Measurements from ENCODE around the gene SATB2.

DNA sequence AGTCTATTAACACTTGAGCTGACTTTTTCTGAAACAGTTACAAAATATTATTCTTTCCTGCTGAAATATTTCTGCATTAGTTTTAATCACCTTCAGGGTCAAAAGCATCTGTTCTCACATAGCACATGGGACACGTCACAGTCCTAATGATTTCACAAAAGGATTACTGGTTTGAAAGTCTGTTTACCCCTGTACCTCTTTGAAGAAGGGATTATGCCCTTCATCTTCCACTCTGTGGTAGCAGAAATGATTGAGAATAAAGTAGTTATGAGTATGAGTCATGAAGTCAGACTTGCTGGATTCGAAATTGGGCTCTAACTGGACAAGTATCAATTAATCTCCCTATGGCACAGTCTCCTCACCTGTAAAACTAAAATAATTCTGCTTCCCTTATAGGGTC, 121.2 kb downstream of the SATB2 start:
- no peak for TF ChIP-seq OSR1 (CRISPR knock-in tag; IDR thresholded peaks at IDR 0.05)
- no peak for TF ChIP-seq ZFP30 (CRISPR knock-in tag; IDR thresholded peaks at IDR 0.05)
- TF ChIP-seq GLIS3 (CRISPR knock-in tag; IDR thresholded peaks at IDR 0.05): no peak
- TF ChIP-seq ZNF70 (CRISPR knock-in tag; IDR thresholded peaks at IDR 0.05): no peak
- TF ChIP-seq, protein P1, sequence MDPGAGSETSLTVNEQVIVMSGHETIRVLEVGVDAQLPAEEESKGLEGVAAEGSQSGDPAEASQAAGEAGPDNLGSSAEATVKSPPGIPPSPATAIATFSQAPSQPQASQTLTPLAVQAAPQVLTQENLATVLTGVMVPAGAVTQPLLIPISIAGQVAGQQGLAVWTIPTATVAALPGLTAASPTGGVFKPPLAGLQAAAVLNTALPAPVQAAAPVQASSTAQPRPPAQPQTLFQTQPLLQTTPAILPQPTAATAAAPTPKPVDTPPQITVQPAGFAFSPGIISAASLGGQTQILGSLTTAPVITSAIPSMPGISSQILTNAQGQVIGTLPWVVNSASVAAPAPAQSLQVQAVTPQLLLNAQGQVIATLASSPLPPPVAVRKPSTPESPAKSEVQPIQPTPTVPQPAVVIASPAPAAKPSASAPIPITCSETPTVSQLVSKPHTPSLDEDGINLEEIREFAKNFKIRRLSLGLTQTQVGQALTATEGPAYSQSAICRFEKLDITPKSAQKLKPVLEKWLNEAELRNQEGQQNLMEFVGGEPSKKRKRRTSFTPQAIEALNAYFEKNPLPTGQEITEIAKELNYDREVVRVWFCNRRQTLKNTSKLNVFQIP (CRISPR knock-in tag; IDR thresholded peaks at IDR 0.05; ENCODE audit: borderline replicate concordance, low read depth): no peak
- TF ChIP-seq, protein P2, sequence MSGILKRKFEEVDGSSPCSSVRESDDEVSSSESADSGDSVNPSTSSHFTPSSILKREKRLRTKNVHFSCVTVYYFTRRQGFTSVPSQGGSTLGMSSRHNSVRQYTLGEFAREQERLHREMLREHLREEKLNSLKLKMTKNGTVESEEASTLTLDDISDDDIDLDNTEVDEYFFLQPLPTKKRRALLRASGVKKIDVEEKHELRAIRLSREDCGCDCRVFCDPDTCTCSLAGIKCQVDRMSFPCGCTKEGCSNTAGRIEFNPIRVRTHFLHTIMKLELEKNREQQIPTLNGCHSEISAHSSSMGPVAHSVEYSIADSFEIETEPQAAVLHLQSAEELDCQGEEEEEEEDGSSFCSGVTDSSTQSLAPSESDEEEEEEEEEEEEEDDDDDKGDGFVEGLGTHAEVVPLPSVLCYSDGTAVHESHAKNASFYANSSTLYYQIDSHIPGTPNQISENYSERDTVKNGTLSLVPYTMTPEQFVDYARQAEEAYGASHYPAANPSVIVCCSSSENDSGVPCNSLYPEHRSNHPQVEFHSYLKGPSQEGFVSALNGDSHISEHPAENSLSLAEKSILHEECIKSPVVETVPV (CRISPR knock-in tag; IDR thresholded peaks at IDR 0.05): no peak
- TF ChIP-seq CSDC2 (CRISPR knock-in tag; IDR thresholded peaks at IDR 0.05): no peak
- TF ChIP-seq, protein P3, sequence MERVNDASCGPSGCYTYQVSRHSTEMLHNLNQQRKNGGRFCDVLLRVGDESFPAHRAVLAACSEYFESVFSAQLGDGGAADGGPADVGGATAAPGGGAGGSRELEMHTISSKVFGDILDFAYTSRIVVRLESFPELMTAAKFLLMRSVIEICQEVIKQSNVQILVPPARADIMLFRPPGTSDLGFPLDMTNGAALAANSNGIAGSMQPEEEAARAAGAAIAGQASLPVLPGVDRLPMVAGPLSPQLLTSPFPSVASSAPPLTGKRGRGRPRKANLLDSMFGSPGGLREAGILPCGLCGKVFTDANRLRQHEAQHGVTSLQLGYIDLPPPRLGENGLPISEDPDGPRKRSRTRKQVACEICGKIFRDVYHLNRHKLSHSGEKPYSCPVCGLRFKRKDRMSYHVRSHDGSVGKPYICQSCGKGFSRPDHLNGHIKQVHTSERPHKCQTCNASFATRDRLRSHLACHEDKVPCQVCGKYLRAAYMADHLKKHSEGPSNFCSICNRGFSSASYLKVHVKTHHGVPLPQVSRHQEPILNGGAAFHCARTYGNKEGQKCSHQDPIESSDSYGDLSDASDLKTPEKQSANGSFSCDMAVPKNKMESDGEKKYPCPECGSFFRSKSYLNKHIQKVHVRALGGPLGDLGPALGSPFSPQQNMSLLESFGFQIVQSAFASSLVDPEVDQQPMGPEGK (CRISPR knock-in tag; IDR thresholded peaks at IDR 0.05; ENCODE audit: borderline replicate concordance): no peak
- TF ChIP-seq ARNTL (CRISPR knock-in tag; IDR thresholded peaks at IDR 0.05; ENCODE audit: borderline replicate concordance, low read depth): no peak
- TF ChIP-seq, protein P4, sequence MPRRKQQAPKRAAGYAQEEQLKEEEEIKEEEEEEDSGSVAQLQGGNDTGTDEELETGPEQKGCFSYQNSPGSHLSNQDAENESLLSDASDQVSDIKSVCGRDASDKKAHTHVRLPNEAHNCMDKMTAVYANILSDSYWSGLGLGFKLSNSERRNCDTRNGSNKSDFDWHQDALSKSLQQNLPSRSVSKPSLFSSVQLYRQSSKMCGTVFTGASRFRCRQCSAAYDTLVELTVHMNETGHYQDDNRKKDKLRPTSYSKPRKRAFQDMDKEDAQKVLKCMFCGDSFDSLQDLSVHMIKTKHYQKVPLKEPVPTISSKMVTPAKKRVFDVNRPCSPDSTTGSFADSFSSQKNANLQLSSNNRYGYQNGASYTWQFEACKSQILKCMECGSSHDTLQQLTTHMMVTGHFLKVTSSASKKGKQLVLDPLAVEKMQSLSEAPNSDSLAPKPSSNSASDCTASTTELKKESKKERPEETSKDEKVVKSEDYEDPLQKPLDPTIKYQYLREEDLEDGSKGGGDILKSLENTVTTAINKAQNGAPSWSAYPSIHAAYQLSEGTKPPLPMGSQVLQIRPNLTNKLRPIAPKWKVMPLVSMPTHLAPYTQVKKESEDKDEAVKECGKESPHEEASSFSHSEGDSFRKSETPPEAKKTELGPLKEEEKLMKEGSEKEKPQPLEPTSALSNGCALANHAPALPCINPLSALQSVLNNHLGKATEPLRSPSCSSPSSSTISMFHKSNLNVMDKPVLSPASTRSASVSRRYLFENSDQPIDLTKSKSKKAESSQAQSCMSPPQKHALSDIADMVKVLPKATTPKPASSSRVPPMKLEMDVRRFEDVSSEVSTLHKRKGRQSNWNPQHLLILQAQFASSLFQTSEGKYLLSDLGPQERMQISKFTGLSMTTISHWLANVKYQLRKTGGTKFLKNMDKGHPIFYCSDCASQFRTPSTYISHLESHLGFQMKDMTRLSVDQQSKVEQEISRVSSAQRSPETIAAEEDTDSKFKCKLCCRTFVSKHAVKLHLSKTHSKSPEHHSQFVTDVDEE (CRISPR knock-in tag; IDR thresholded peaks at IDR 0.05): no peak

Data from SK-N-SH treated with all-trans-retinoic acid at 6 μM for 48 hours (cell line).